ENCODE measurements around the gene MKNK1.

Gene MKNK1

GRCh38 chr1:46569884-46570725 is 34.0 kb downstream of the MKNK1 start:
- TF ChIP-seq GABPA (IDR thresholded peaks at IDR 0.05; ENCODE audit: low read depth) (no peak), SPI1 (IDR thresholded peaks at IDR 0.05; ENCODE audit: borderline replicate concordance, low read depth) (no peak), REST (IDR thresholded peaks at IDR 0.05; ENCODE audit: insufficient replicate concordance, low read depth) (no peak), CTCF (IDR thresholded peaks at IDR 0.05; ENCODE audit: insufficient read depth, low read length) (no peak), POLR2AphosphoS5 (IDR thresholded peaks at IDR 0.05; ENCODE audit: low read depth) (no peak)
- H3K27ac ChIP-seq (replicated peaks) = no peak overlapping the region

GRCh38 chr1:46569116-46569515 is 35.0 kb downstream of the MKNK1 start:
- DNase-seq (ENCODE audit: low read depth in 1 of 2, low spot score in 1 of 2) = no peak
- Histone ChIP-seq H3K27ac (replicated peaks) (no peak overlapping the region), H3K27me3 (ENCODE audit: insufficient read depth, poor library complexity, severe bottlenecking) (no peaks in the 10 kb centered on the region), H3K4me3 (replicated peaks; ENCODE audit: insufficient read depth, low read length) (no peak overlapping the region)
- no peak for TF ChIP-seq CTCF (IDR thresholded peaks at IDR 0.05; ENCODE audit: insufficient read depth, low read length)
- TF ChIP-seq REST (IDR thresholded peaks at IDR 0.05; ENCODE audit: insufficient replicate concordance, low read depth) = no peak

More at GRCh38 chr1:46569884-46570725, 34.0 kb downstream of the MKNK1 start:
- Histone ChIP-seq H3K4me3 (replicated peaks; ENCODE audit: insufficient read depth, low read length) (no peak overlapping the region), H3K27me3 (ENCODE audit: insufficient read depth, poor library complexity, severe bottlenecking) (no peaks in the 10 kb centered on the region)
- DNase-seq (ENCODE audit: low read depth in 1 of 2, low spot score in 1 of 2) = no peak

- TF ChIP-seq POLR2AphosphoS5 (IDR thresholded peaks at IDR 0.05; ENCODE audit: low read depth) (no peak), REST (IDR thresholded peaks at IDR 0.05; ENCODE audit: insufficient replicate concordance, low read depth) (no peak), CTCF (IDR thresholded peaks at IDR 0.05; ENCODE audit: insufficient read depth, low read length) (no peak), SPI1 (IDR thresholded peaks at IDR 0.05; ENCODE audit: borderline replicate concordance, low read depth) (no peak), GABPA (IDR thresholded peaks at IDR 0.05; ENCODE audit: low read depth) (no peak)
- no peak for DNase-seq (ENCODE audit: low read depth in 1 of 2, low spot score in 1 of 2)
- Histone ChIP-seq H3K27me3 (ENCODE audit: insufficient read depth, poor library complexity, severe bottlenecking) (no peaks in the 10 kb centered on the region), H3K4me3 (replicated peaks; ENCODE audit: insufficient read depth, low read length) (no peak overlapping the region), H3K27ac (replicated peaks) (no peak overlapping the region)
Measured at GRCh38 chr1:46568461-46568891, 35.6 kb downstream of the MKNK1 start.

All from HL-60 (cell line).